Cardiac muscle cell (in vitro differentiated cells and primary cell): ENCODE measurements around the gene MANBA. TPM values are rescaled to one million over a fixed set of nuclear protein-coding genes. Genes with fewer than 3 reads are reported as not detected.
"Not testable (repeated sequence)": the region's sequence is repeated elsewhere in the genome, so short reads cannot be mapped to it uniquely, and the experiment has no call there.

Experiments
- DNase-seq, 2 donors: peaks; one replicate each; pipeline versions ENCODE4 v3.0.0 to v3.0.0-alpha.2; 2010 to 2017; ENCODE audit warnings: low read depth in 1 of 2, low spot score in 1 of 2
- H3K27ac ChIP-seq: fragments of 200-600 bp; sonication (generic); 2 replicates; pipeline ENCODE4 v1.5.1; 2016
- H3K27me3 ChIP-seq: fragments of 200-600 bp; sonication (generic); 2 replicates; pipeline ENCODE4 v1.6.0; 2016; ENCODE audit warnings: control low read depth
- H3K36me3 ChIP-seq: fragments of 200-600 bp; sonication (generic); 2 replicates; pipeline ENCODE4 v1.5.1; 2016; ENCODE audit warnings: control low read depth
- H3K4me1 ChIP-seq: fragments of 200-600 bp; sonication (generic); 2 replicates; pipeline ENCODE4 v1.8.1; 2017; ENCODE audit warnings: low read depth, mild to moderate bottlenecking, mixed run types
- H3K4me3 ChIP-seq: fragments of 200-600 bp; sonication (generic); 2 replicates; pipeline ENCODE4 v1.5.1; 2016; ENCODE audit warnings: mild to moderate bottlenecking
- H3K9me3 ChIP-seq: fragments of 200-600 bp; sonication (generic); 2 replicates; pipeline ENCODE4 v1.5.1; 2017; ENCODE audit warnings: low read depth, mild to moderate bottlenecking, control low read depth
- CTCF ChIP-seq: IDR thresholded peaks from 2 replicates; pipeline ENCODE4 v1.5.1; 2012; ENCODE audit warnings: low read depth, mild to moderate bottlenecking, low read length
- polyA plus RNA-seq: library from polyadenylated mRNA; unstranded; fragments of >200 nt; fragmentation: Nextera tagmentation; extraction: Ambion mirVana; gene quantifications from 2 replicates; pipeline ENCODE4 v1.2.1, GENCODE V29; 2016
- total RNA-seq: library from RNA; depleted of rRNA; stranded (reverse); fragments of >200 nt; gene quantifications from 2 replicates; pipeline ENCODE4 v1.2.3, GENCODE V29; 2016

MANBA gene
- total and polyA plus RNA-seq, 2 experiments from 2014 or later = 49.5 to 82.3 TPM

GRCh38 chr4:102722740-102723139 is 38.0 kb downstream of the MANBA start:
- H3K9me3 ChIP-seq = no peaks in the 10 kb centered on the region
- no peaks in the 10 kb centered on the region for H3K27me3 ChIP-seq
- DNase-seq = no peak
- no peak for TF ChIP-seq CTCF
- H3K4me1 ChIP-seq = peaks cover 12% of the 10 kb centered on the region
- H3K27ac ChIP-seq = peak overlapping the region; percentile 76
- H3K4me3 ChIP-seq = no peak overlapping the region
- peaks cover 2% of the 10 kb centered on the region for H3K36me3 ChIP-seq

DNA sequence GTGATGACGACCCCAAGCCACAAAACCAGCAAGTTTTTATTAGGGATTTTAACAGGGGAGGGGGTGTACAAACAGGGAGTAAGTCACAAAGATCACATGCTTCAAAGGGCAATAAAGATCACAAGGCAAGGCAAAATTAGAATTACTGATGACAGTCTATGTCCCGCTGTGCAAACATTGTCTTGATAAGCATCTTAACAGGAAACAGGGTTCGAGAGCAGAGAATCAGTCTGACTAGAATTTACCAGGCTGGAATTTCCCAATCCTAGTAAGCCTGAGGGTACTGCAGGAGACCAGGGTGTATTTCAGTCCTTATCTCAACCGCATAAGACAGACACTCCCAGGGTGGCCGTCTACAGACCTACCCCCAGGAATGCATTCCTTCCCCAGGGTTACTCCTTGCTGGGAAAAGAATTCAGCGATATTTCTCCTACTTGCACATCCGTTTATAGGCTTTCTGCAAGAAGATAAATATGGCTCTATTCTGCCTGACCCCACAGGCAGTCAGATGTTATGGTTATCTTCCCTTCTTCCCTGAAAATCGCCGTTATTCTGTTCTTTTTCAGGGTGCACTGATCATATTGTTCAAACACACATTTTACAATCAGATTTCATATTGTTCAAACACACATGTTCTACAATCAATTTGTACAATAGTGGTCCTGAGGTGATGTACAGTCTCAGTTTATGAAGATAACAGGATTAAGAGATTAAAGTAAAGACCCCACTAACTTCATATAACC is 41.8 kb downstream of the MANBA start:
- DNase-seq = peak in 1 of 2 donors; percentile 70
- H3K4me1 ChIP-seq = peaks cover 17% of the 10 kb centered on the region
- not testable (repeated sequence) for H3K9me3 ChIP-seq, H3K27ac ChIP-seq, H3K27me3 ChIP-seq, H3K36me3 ChIP-seq, H3K4me3 ChIP-seq

DNA sequence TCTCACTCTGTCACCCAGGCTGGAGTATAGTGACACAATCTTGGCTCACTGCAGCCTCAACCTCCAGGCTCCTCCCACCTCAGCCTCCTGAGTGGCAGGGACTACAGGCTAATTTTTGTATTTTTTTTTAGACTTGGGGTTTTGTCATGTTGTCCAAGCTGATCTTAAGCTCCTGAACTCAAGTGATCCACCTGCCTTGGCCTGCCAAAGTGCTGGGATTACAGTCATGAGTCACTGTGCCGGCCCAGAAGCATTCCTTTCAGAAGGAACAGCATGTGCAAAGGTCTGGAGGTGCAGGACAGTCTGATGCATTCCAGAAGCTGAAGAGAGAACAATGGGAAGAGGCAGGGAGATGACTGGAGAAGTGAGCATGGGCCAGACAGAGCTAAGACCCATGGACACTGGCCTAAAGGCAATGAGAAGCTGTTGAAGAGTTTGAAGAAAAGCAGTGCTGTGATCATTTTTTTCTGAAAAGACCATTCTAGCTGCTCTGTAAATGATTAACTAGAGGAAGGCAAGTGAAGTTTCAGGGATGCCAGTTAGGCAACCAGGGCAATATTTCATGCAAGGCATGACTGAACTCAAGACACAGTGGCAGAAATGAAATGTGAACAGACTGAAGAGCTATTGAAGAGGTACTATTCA is 43.2 kb downstream of the MANBA start:
- H3K4me3 ChIP-seq = no peak overlapping the region
- no peak for DNase-seq
- H3K27ac ChIP-seq = no peak overlapping the region
- no peaks in the 10 kb centered on the region for H3K9me3 ChIP-seq
- H3K27me3 ChIP-seq = no peaks in the 10 kb centered on the region
- H3K36me3 ChIP-seq = peaks cover 4% of the 10 kb centered on the region
- H3K4me1 ChIP-seq = peaks cover 18% of the 10 kb centered on the region
- no peak for TF ChIP-seq CTCF

GRCh38 chr4:102715057-102715456 is 45.7 kb downstream of the MANBA start:
- H3K27me3 ChIP-seq = no peaks in the 10 kb centered on the region
- no peaks in the 10 kb centered on the region for H3K9me3 ChIP-seq
- no peak overlapping the region for H3K4me3 ChIP-seq
- DNase-seq = no peak
- H3K4me1 ChIP-seq = peaks cover 21% of the 10 kb centered on the region
- no peak for TF ChIP-seq CTCF
- H3K36me3 ChIP-seq = peaks cover 4% of the 10 kb centered on the region
- H3K27ac ChIP-seq = peak overlapping the region; percentile 87

- H3K9me3 ChIP-seq, H3K4me3 ChIP-seq, H3K36me3 ChIP-seq, DNase-seq, H3K27me3 ChIP-seq: not testable (repeated sequence)
- H3K27ac ChIP-seq = peak overlapping the region; percentile 87
- peaks cover 21% of the 10 kb centered on the region for H3K4me1 ChIP-seq
Observed at GRCh38 chr4:102713774-102714173, 47.0 kb downstream of the MANBA start.

DNA sequence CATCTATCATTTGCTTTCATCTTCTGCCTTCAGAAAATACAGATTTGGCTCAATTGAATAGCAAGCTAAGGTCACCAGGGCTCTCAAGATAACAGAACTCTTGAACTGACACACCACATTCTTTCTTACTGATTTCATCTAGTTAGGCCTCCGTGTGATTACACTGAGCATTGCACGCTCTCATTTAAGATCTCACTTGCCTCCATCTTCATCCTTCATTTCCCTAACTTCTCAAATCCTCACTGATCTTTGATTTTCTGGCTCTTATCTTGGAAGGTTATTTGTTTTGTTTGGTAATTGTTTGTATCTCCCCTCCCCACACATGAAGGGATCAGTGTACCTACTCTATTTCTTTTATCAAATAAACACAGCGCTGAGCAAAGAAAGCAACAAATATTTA is 47.7 kb downstream of the MANBA start:
- Histone ChIP-seq H3K27ac (peak overlapping the region; percentile 87), H3K4me1 (peaks cover 21% of the 10 kb centered on the region), H3K36me3 (peaks cover 4% of the 10 kb centered on the region), H3K27me3 (no peaks in the 10 kb centered on the region), H3K9me3 (no peaks in the 10 kb centered on the region), H3K4me3 (no peak overlapping the region)
- peak; percentile 42 to 51 for DNase-seq
- no peak for TF ChIP-seq CTCF
